ENCODE data around the gene C2CD2L.
"Not testable (repeated sequence)": the region's sequence is repeated elsewhere in the genome, so short reads cannot be mapped to it uniquely, and the experiment has no call there.

C2CD2L gene

GRCh38 chr11:119093942-119094815, 13.0 kb upstream of the C2CD2L start:
- DNase-seq, result peak; percentile 34

- no peak for DNase-seq
Measured at GRCh38 chr11:119094816-119095065, 12.4 kb upstream of the C2CD2L start.

GRCh38 chr11:119095066-119095880, 11.9 kb upstream of the C2CD2L start:
- peak; percentile 99 for DNase-seq

GRCh38 chr11:119099711-119100110, 7.4 kb upstream of the C2CD2L start:
- no peak for DNase-seq

- no peak for DNase-seq
Measured at GRCh38 chr11:119100246-119100970, 6.7 kb upstream of the C2CD2L start.

GRCh38 chr11:119100994-119101758, 6.0 kb upstream of the C2CD2L start:
- DNase-seq, result no peak

- peak; percentile 72 for DNase-seq
Measured at GRCh38 chr11:119101759-119102423, 5.3 kb upstream of the C2CD2L start, which contains the start of gene DPAGT1. Gene DPAGT1 (minus strand): TSS chr11:119101853. CDS start chr11:119101655, 198 bp downstream.

- DNase-seq, result not testable (repeated sequence)
Measured at GRCh38 chr11:119103161-119103664, 3.9 kb upstream of the C2CD2L start.

GRCh38 chr11:119103793-119104192, 3.4 kb upstream of the C2CD2L start:
- no peak for DNase-seq

- no peak for DNase-seq
Measured at GRCh38 chr11:119107538-119108145, 498 bp downstream of the C2CD2L start.

GRCh38 chr11:119108146-119108856, 1.2 kb downstream of the C2CD2L start:
- DNase-seq, result no peak

- no peak for DNase-seq
Measured at GRCh38 chr11:119108857-119109221, 1.7 kb downstream of the C2CD2L start.

GRCh38 chr11:119109843-119110242, 2.7 kb downstream of the C2CD2L start:
- DNase-seq, result no peak

GRCh38 chr11:119110439-119110838, 3.3 kb downstream of the C2CD2L start:
- no peak for DNase-seq

GRCh38 chr11:119111361-119111925, 4.3 kb downstream of the C2CD2L start:
- no peak for DNase-seq

GRCh38 chr11:119112314-119113020, 5.3 kb downstream of the C2CD2L start:
- no peak for DNase-seq

- DNase-seq, result no peak
Measured at GRCh38 chr11:119113716-119114115, 6.6 kb downstream of the C2CD2L start.

- DNase-seq, result no peak
Measured at GRCh38 chr11:119114351-119114750, 7.2 kb downstream of the C2CD2L start.

GRCh38 chr11:119115484-119116234, 8.5 kb downstream of the C2CD2L start:
- DNase-seq, result no peak

Data from effector CD8-positive, alpha-beta T cell (primary cell).